Brain microvascular endothelial cell (primary cell): ENCODE data around the gene TMEM116.

ENCODE experiments used
- DNase-seq: peaks from one replicate; pipeline ENCODE4 v3.0.0-alpha.2; 2020
- H3K27ac ChIP-seq: fragments of 250-450 bp; sonication (Bioruptor Pico); 2 replicates; pipeline ENCODE4 v1.5.1; 2020; ENCODE audit warnings: mild to moderate bottlenecking, moderate library complexity
- H3K27me3 ChIP-seq: fragments of 250-450 bp; sonication (Bioruptor Pico); replicated peaks from 2 replicates; pipeline ENCODE4 v1.5.1; 2020; ENCODE audit warnings: mild to moderate bottlenecking
- H3K36me3 ChIP-seq: fragments of 250-450 bp; sonication (Bioruptor Pico); replicated peaks from 2 replicates; pipeline ENCODE4 v1.5.1; 2020; ENCODE audit warnings: mild to moderate bottlenecking
- H3K4me3 ChIP-seq: 2 replicates; pipeline ENCODE4 v1.5.1; 2011; ENCODE audit warnings: low read depth, mild to moderate bottlenecking, control low read depth, low read length, moderate library complexity
- in situ Hi-C: cut with HindIII; loops from 2 replicates; pipeline ENCODE4 v1.10.0; 2017; ENCODE audit warnings: low sequenced_read_pairs, low pct_ligation_motif_present
- TF ChIP-seq, protein P1 (sequence below): IDR thresholded peaks from 2 replicates; pipeline ENCODE4 v1.5.1; 2011; ENCODE audit warnings: low read depth, mild to moderate bottlenecking, moderate library complexity, low read length, control low read depth, inconsistent platforms; ENCODE audit errors: missing control alignments

TMEM116 gene

GRCh38 chr12:111991535-111991934 is 21.4 kb downstream of the TMEM116 start:
- H3K4me3 ChIP-seq = no peak overlapping the region
- no peak overlapping the region for H3K27ac ChIP-seq
- H3K36me3 ChIP-seq = no peaks in the 10 kb centered on the region
- no peak for DNase-seq
- H3K27me3 ChIP-seq = no peaks in the 10 kb centered on the region
- in situ Hi-C loops = no loop called here
- TF ChIP-seq, protein P1, sequence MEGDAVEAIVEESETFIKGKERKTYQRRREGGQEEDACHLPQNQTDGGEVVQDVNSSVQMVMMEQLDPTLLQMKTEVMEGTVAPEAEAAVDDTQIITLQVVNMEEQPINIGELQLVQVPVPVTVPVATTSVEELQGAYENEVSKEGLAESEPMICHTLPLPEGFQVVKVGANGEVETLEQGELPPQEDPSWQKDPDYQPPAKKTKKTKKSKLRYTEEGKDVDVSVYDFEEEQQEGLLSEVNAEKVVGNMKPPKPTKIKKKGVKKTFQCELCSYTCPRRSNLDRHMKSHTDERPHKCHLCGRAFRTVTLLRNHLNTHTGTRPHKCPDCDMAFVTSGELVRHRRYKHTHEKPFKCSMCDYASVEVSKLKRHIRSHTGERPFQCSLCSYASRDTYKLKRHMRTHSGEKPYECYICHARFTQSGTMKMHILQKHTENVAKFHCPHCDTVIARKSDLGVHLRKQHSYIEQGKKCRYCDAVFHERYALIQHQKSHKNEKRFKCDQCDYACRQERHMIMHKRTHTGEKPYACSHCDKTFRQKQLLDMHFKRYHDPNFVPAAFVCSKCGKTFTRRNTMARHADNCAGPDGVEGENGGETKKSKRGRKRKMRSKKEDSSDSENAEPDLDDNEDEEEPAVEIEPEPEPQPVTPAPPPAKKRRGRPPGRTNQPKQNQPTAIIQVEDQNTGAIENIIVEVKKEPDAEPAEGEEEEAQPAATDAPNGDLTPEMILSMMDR = no peak

DNA sequence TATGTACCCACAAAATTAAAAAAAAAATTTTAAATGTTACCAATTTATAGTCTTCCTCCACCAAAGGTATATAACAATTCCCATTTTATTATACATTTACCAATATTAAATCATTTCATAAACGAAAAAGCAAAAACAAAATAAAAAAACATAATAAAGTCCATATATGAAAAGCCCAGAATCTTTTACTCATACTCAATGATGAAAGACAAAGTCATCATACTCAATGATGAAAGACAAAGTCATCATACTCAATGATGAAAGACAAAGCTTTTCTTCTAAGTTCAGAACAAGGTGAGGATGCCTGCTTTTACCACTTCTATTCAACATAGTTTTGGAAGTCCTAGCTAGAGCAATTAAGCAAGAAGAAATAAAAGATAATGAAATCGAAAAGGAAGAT is 28.1 kb downstream of the TMEM116 start:
- TF ChIP-seq, protein P1 = no peak
- DNase-seq = no peak
- Histone ChIP-seq H3K4me3 (no peak overlapping the region), H3K36me3 (no peaks in the 10 kb centered on the region), H3K27ac (no peak overlapping the region), H3K27me3 (no peaks in the 10 kb centered on the region)
- in situ Hi-C loops = no loop called here

DNA sequence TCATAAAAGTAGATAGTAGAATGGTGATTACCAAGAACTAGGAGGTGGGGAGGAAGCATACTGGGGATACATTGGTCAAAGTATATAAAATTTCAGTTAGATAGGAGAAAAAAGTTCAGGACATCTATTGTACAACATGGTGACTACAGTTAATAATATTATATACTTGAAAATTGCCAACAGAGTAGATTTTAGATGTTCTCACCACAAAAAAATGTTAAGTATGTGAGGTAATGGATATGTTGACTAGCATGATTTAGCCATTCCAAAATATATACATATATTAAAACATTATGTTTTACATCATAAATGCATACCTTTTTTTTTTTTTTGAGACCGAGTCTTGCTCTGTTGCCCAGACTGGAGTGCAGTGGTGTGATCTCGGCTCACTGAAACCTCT is 31.0 kb downstream of the TMEM116 start:
- no peaks in the 10 kb centered on the region for H3K36me3 ChIP-seq
- DNase-seq = no peak
- H3K27me3 ChIP-seq = no peaks in the 10 kb centered on the region
- no peak overlapping the region for H3K4me3 ChIP-seq
- in situ Hi-C loops = no loop called here
- H3K27ac ChIP-seq = no peak overlapping the region
- TF ChIP-seq, protein P1 = no peak

GRCh38 chr12:111980598-111980997 is 32.4 kb downstream of the TMEM116 start:
- Histone ChIP-seq H3K4me3 (no peak overlapping the region), H3K27ac (no peak overlapping the region), H3K36me3 (no peaks in the 10 kb centered on the region), H3K27me3 (no peaks in the 10 kb centered on the region)
- in situ Hi-C loops = no loop called here
- DNase-seq = no peak
- TF ChIP-seq, protein P1 = no peak

- H3K4me3 ChIP-seq = no peak overlapping the region
- DNase-seq = no peak
- no peaks in the 10 kb centered on the region for H3K27me3 ChIP-seq
- no peak overlapping the region for H3K27ac ChIP-seq
- TF ChIP-seq, protein P1 = no peak
- H3K36me3 ChIP-seq = no peaks in the 10 kb centered on the region
- in situ Hi-C loops = no loop called here
Observed at GRCh38 chr12:111978545-111978944, 34.4 kb downstream of the TMEM116 start.

DNA sequence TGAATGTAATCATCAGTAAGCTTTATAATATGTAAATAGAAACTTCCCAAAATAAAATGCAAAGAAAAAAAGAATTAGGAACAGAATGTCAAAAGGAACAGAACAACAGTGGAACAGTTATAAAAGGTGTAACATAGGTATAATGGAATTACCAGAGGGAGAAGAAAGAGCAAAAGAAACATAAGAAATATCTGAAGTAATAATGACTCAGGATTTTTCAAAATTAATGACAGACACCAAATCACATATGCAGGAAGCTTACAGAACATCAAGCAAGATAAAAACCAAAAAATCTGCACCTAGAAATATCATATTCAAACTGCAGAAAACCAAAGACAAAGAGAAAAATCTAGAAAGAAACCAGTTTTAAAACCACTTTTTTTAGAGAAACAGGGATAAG is 36.1 kb downstream of the TMEM116 start:
- H3K4me3 ChIP-seq = no peak overlapping the region
- TF ChIP-seq, protein P1 = no peak

More for the DNA sequence above, 36.1 kb downstream of the TMEM116 start:
- no peaks in the 10 kb centered on the region for H3K36me3 ChIP-seq
- no peaks in the 10 kb centered on the region for H3K27me3 ChIP-seq
- no peak for DNase-seq
- H3K27ac ChIP-seq = no peak overlapping the region
- in situ Hi-C loops = no loop called here
